GM12878 (cell line): ENCODE results near the gene SH2B3.
"Not testable (repeated sequence)": the region's sequence is repeated elsewhere in the genome, so short reads cannot be mapped to it uniquely, and the experiment has no call there.

Experiments
- CTCF ChIP-seq, 3 experiments: IDR thresholded peaks in 2 of 3; conservative IDR thresholded peaks in 1 of 3; 2 replicates each; pipeline ENCODE4 v1.5.1; 2011; ENCODE audit warnings: low read depth in 3 of 3, low read length in 3 of 3, mild to moderate bottlenecking in 3 of 3, control low read depth in 2 of 3, moderate library complexity in 2 of 3, inconsistent platforms in 1 of 3, mixed read lengths in 1 of 3; ENCODE audit not compliant: control insufficient read depth in 2 of 3, insufficient read depth in 1 of 3; ENCODE audit errors: extremely low read depth in 1 of 3
- HDGF ChIP-seq: fragments of 450-650 bp; IDR thresholded peaks from 2 replicates; pipeline ENCODE4 v1.6.1; 2016; ENCODE audit warnings: antibody characterized with exemption
- RCOR1 ChIP-seq: conservative IDR thresholded peaks from 2 replicates; pipeline ENCODE4 v1.6.1; 2012; ENCODE audit warnings: low read depth, low read length, improper control_type of control experiment
- RFX5 ChIP-seq: IDR thresholded peaks from 2 replicates; pipeline ENCODE4 v1.6.1; 2011; ENCODE audit warnings: low read depth, low read length, improper control_type of control experiment

GRCh38 chr12:111460111-111460510 is 54.4 kb downstream of the SH2B3 start:
- not testable (repeated sequence) for TF ChIP-seq RFX5; RCOR1; HDGF; CTCF (IDR thresholded peaks at IDR 0.05 in 2 of 3, conservative IDR thresholded peaks at IDR 0.05 in 1 of 3; ENCODE audit: control insufficient read depth in 2 of 3, extremely low read depth in 1 of 3, insufficient read depth in 1 of 3, low read depth in 3 of 3, low read length in 3 of 3)
